DOHH2 (cell line): ENCODE data around the gene LAPTM5.
"Not testable (repeated sequence)": the region's sequence is repeated elsewhere in the genome, so short reads cannot be mapped to it uniquely, and the experiment has no call there.

Source experiments
- CTCF ChIP-seq: fragments of 200-600 bp; sonication (generic); IDR thresholded peaks from one replicate; pipeline ENCODE4 v1.5.1; 2014; ENCODE audit warnings: antibody characterized with exemption, mild to moderate bottlenecking, low read depth, low read length; ENCODE audit not compliant: poor library complexity, severe bottlenecking
- EZH2phosphoT487 ChIP-seq: fragments of 200-600 bp; sonication (generic); IDR thresholded peaks from 2 replicates; pipeline ENCODE4 v1.6.1; 2017; ENCODE audit warnings: borderline replicate concordance, mild to moderate bottlenecking, antibody characterized with exemption, low read length, moderate library complexity, mixed read lengths

- TF ChIP-seq CTCF, EZH2phosphoT487: not testable (repeated sequence)
Measured at GRCh38 chr1:30688516-30688915, 69.1 kb downstream of the LAPTM5 start.
